GM12873 (cell line): ENCODE results near the gene PFKP.

Source experiments
- CTCF ChIP-seq: IDR thresholded peaks from 2 replicates; pipeline ENCODE4 v1.5.1; 2012; ENCODE audit warnings: low read depth, mild to moderate bottlenecking, moderate library complexity, low read length, control low read depth; ENCODE audit not compliant: insufficient read depth; ENCODE audit errors: missing control alignments

The PFKP gene

GRCh38 chr10:3067118-3067858, at the start of gene PFKP:
Gene PFKP (plus strand): TSS chr10:3067548. CDS start chr10:3067596, 48 bp downstream.
- no peak for TF ChIP-seq CTCF

- TF ChIP-seq CTCF, result no peak
These were observed 49.1 kb upstream of the PFKP start for GRCh38 chr10:3018247-3018646.

- no peak for TF ChIP-seq CTCF
These were observed 47.0 kb upstream of the PFKP start for GRCh38 chr10:3020311-3020710.

- TF ChIP-seq CTCF, result no peak
These were observed 46.5 kb upstream of the PFKP start for GRCh38 chr10:3020881-3021280.

GRCh38 chr10:3022027-3022426, 45.3 kb upstream of the PFKP start:
- TF ChIP-seq CTCF, result no peak

GRCh38 chr10:3023892-3024291, 43.5 kb upstream of the PFKP start:
- no peak for TF ChIP-seq CTCF

GRCh38 chr10:3025026-3025683, 42.2 kb upstream of the PFKP start:
- no peak for TF ChIP-seq CTCF
